ENCODE results near the gene NDUFS7.

The NDUFS7 gene

GRCh38 chr19:1425102-1425837 lies 41.6 kb downstream of the NDUFS7 start:
- no peak for TF ChIP-seq CTCF (IDR thresholded peaks at IDR 0.05; ENCODE audit: insufficient read depth, low read length, poor library complexity, severe bottlenecking)
- DNase-seq (ENCODE audit: extremely low read depth, insufficient read length) = no peak
- Histone ChIP-seq H3K4me3 (replicated peaks; ENCODE audit: low read depth, low read length) (no peak overlapping the region), H3K27me3 (replicated peaks; ENCODE audit: control insufficient read depth, insufficient read depth, low read length) (no peaks in the 10 kb centered on the region), H3K36me3 (ENCODE audit: control insufficient read depth, insufficient read depth, low read length) (peaks cover 58% of the 10 kb centered on the region)

GRCh38 chr19:1425902-1426301 lies 42.2 kb downstream of the NDUFS7 start:
- no peak overlapping the region for H3K4me3 ChIP-seq (replicated peaks; ENCODE audit: low read depth, low read length)
- H3K27me3 ChIP-seq (replicated peaks; ENCODE audit: control insufficient read depth, insufficient read depth, low read length) = no peaks in the 10 kb centered on the region
- no peak for DNase-seq (ENCODE audit: extremely low read depth, insufficient read length)
- H3K36me3 ChIP-seq (ENCODE audit: control insufficient read depth, insufficient read depth, low read length) = peaks cover 54% of the 10 kb centered on the region
- TF ChIP-seq CTCF (IDR thresholded peaks at IDR 0.05; ENCODE audit: insufficient read depth, low read length, poor library complexity, severe bottlenecking) = no peak

- DNase-seq (ENCODE audit: extremely low read depth, insufficient read length) = no peak
- Histone ChIP-seq H3K36me3 (ENCODE audit: control insufficient read depth, insufficient read depth, low read length) (peaks cover 49% of the 10 kb centered on the region), H3K27me3 (replicated peaks; ENCODE audit: control insufficient read depth, insufficient read depth, low read length) (no peaks in the 10 kb centered on the region), H3K4me3 (replicated peaks; ENCODE audit: low read depth, low read length) (no peak overlapping the region)
- no peak for TF ChIP-seq CTCF (IDR thresholded peaks at IDR 0.05; ENCODE audit: insufficient read depth, low read length, poor library complexity, severe bottlenecking)
Measured at GRCh38 chr19:1426736-1427135, 43.0 kb downstream of the NDUFS7 start.

- H3K36me3 ChIP-seq (ENCODE audit: control insufficient read depth, insufficient read depth, low read length) = peaks cover 49% of the 10 kb centered on the region
Measured at GRCh38 chr19:1427221-1427920, 43.7 kb downstream of the NDUFS7 start.

GRCh38 chr19:1428738-1429391 lies 45.2 kb downstream of the NDUFS7 start:
- no peak overlapping the region for H3K4me3 ChIP-seq (replicated peaks; ENCODE audit: low read depth, low read length)
- no peak for TF ChIP-seq CTCF (IDR thresholded peaks at IDR 0.05; ENCODE audit: insufficient read depth, low read length, poor library complexity, severe bottlenecking)
- peaks cover 51% of the 10 kb centered on the region for H3K36me3 ChIP-seq (ENCODE audit: control insufficient read depth, insufficient read depth, low read length)
- no peak for DNase-seq (ENCODE audit: extremely low read depth, insufficient read length)
- no peaks in the 10 kb centered on the region for H3K27me3 ChIP-seq (replicated peaks; ENCODE audit: control insufficient read depth, insufficient read depth, low read length)

More at GRCh38 chr19:1427221-1427920, 43.7 kb downstream of the NDUFS7 start:
- Histone ChIP-seq H3K4me3 (replicated peaks; ENCODE audit: low read depth, low read length) (no peak overlapping the region), H3K27me3 (replicated peaks; ENCODE audit: control insufficient read depth, insufficient read depth, low read length) (no peaks in the 10 kb centered on the region)
- no peak for DNase-seq (ENCODE audit: extremely low read depth, insufficient read length)
- no peak for TF ChIP-seq CTCF (IDR thresholded peaks at IDR 0.05; ENCODE audit: insufficient read depth, low read length, poor library complexity, severe bottlenecking)

All from GM06990 (cell line).